ENCODE measurements around the gene ATP13A1. TPM values are rescaled to one million over a fixed set of nuclear protein-coding genes. Genes with fewer than 3 reads are reported as not detected.

Gene ATP13A1
- total RNA-seq, 1 experiment from 2014 or later = 73.7 TPM

GRCh38 chr19:19711934-19712828 is 48.7 kb upstream of the ATP13A1 start:
- ChIA-PET POLR2A (no interaction called here), RAD21 (ENCODE audit: low non-redundant PET in 1 of 2, low total read pairs in 2 of 2, uncharacterized antibody in 2 of 2, unreplicated experiment in 2 of 2) (no interaction called here), CTCF (no interaction called here)
- intact Hi-C loops (cut with micrococcal nuclease) = no loop called here
- Histone ChIP-seq H3K27ac (ENCODE audit: low read depth, low read length) (no peak overlapping the region), H3K9me2 (ENCODE audit: insufficient read depth) (no peaks in the 10 kb centered on the region), H3K9me3 (ENCODE audit: control insufficient read depth in 1 of 2, insufficient read depth in 1 of 2, low read depth in 1 of 2, low read length in 2 of 2) (peaks cover 68 to 84% of the 10 kb centered on the region in 2 experiments; a peak in 3 of 4 replicates), H4K20me1 (ENCODE audit: insufficient read depth) (no peaks in the 10 kb centered on the region), H3K4me2 (ENCODE audit: low read length) (no peak overlapping the region), H2AFZ (ENCODE audit: low read depth, low read length, poor library complexity, severe bottlenecking) (no peak overlapping the region), H3K27me3 (ENCODE audit: insufficient read depth, low read length) (no peaks in the 10 kb centered on the region), H3K4me3 (replicated peaks in 1 of 2; ENCODE audit: low read depth in 1 of 2, low read length in 2 of 2) (no peak overlapping the region), H3K79me2 (ENCODE audit: insufficient read depth, low read length) (peaks cover 16% of the 10 kb centered on the region), H3K4me1 (ENCODE audit: control insufficient read depth in 1 of 2, insufficient read depth in 2 of 2, low read length in 2 of 2) (no peaks in the 10 kb centered on the region), H3K9ac (ENCODE audit: low read length) (no peak overlapping the region), H3K36me3 (ENCODE audit: control insufficient read depth in 1 of 2, insufficient read depth in 2 of 2, low read length in 2 of 2) (peaks cover 17 to 25% of the 10 kb centered on the region in 2 experiments)
- no TSS peak for BruUV-seq (replicated peaks)
- TF ChIP-seq POLR2AphosphoS5 (IDR thresholded peaks at IDR 0.05; ENCODE audit: low read depth, low read length) = no peak
- no peak for TF ChIP-seq JUND (IDR thresholded peaks at IDR 0.05)
- TF ChIP-seq YY1 (IDR thresholded peaks at IDR 0.05; ENCODE audit: extremely low read depth, insufficient replicate concordance, low read depth, low read length) = no peak
- peak; percentile 91 for TF ChIP-seq ZNF274 (IDR thresholded peaks at IDR 0.05; ENCODE audit: low read depth, low read length)
- TF ChIP-seq SIN3A (IDR thresholded peaks at IDR 0.05; ENCODE audit: low read depth) = no peak
- ATAC-seq (no peak), DNase-seq (ENCODE audit: low read depth, low spot score) (no peak)

GRCh38 chr19:19711306-19711933 is 47.9 kb upstream of the ATP13A1 start:
- H3K9ac ChIP-seq (ENCODE audit: low read length) = no peak overlapping the region
- RAD21 ChIA-PET (ENCODE audit: low non-redundant PET in 1 of 2, low total read pairs in 2 of 2, uncharacterized antibody in 2 of 2, unreplicated experiment in 2 of 2) = no interaction called here
- H2AFZ ChIP-seq (ENCODE audit: low read depth, low read length, poor library complexity, severe bottlenecking) = no peak overlapping the region
- no peak for DNase-seq (ENCODE audit: low read depth, low spot score)
- no peak overlapping the region for H3K4me2 ChIP-seq (ENCODE audit: low read length)
- H3K4me1 ChIP-seq (ENCODE audit: control insufficient read depth in 1 of 2, insufficient read depth in 2 of 2, low read length in 2 of 2) = no peaks in the 10 kb centered on the region
- H3K36me3 ChIP-seq (ENCODE audit: control insufficient read depth in 1 of 2, insufficient read depth in 2 of 2, low read length in 2 of 2) = peaks cover 17 to 25% of the 10 kb centered on the region in 2 experiments
- no peaks in the 10 kb centered on the region for H3K9me2 ChIP-seq (ENCODE audit: insufficient read depth)
- no peak overlapping the region for H3K27ac ChIP-seq (ENCODE audit: low read depth, low read length)
- H3K27me3 ChIP-seq (ENCODE audit: insufficient read depth, low read length) = no peaks in the 10 kb centered on the region
- TF ChIP-seq JUND (IDR thresholded peaks at IDR 0.05) (no peak), CBX3 (IDR thresholded peaks at IDR 0.05; ENCODE audit: low read depth) (no peak), CEBPB (IDR thresholded peaks at IDR 0.05; ENCODE audit: low read depth) (no peak), ATF3 (IDR thresholded peaks at IDR 0.05) (no peak), POLR2A (IDR thresholded peaks at IDR 0.05; ENCODE audit: borderline replicate concordance, extremely low read depth, insufficient read depth, insufficient read length) (no peak), ZFX (IDR thresholded peaks at IDR 0.05) (no peak), SP1 (IDR thresholded peaks at IDR 0.05; ENCODE audit: low read depth) (no peak), EGR1 (IDR thresholded peaks at IDR 0.05; ENCODE audit: low read depth) (no peak), FOSL1 (IDR thresholded peaks at IDR 0.05; ENCODE audit: low read depth) (no peak), ZBTB33 (IDR thresholded peaks at IDR 0.05; ENCODE audit: extremely low read depth, insufficient replicate concordance, low read length) (no peak), POLR2AphosphoS5 (IDR thresholded peaks at IDR 0.05; ENCODE audit: low read depth, low read length) (no peak), ZNF274 (IDR thresholded peaks at IDR 0.05; ENCODE audit: low read depth, low read length) (no peak), EZH2phosphoT487 (IDR thresholded peaks at IDR 0.05; ENCODE audit: borderline replicate concordance) (no peak), ELF1 (IDR thresholded peaks at IDR 0.05; ENCODE audit: borderline replicate concordance, low read depth) (no peak), SRF (IDR thresholded peaks at IDR 0.05; ENCODE audit: low read depth) (no peak), EZH2 (IDR thresholded peaks at IDR 0.05) (no peak), RAD21 (IDR thresholded peaks at IDR 0.05; ENCODE audit: low read depth) (no peak)
- H3K4me3 ChIP-seq (replicated peaks in 1 of 2; ENCODE audit: low read depth in 1 of 2, low read length in 2 of 2) = no peak overlapping the region
- no peak for ATAC-seq
- H4K20me1 ChIP-seq (ENCODE audit: insufficient read depth) = no peaks in the 10 kb centered on the region
- CTCF ChIA-PET = no interaction called here
- peaks cover 60 to 76% of the 10 kb centered on the region in 2 experiments; a peak in 3 of 4 replicates for H3K9me3 ChIP-seq (ENCODE audit: control insufficient read depth in 1 of 2, insufficient read depth in 1 of 2, low read depth in 1 of 2, low read length in 2 of 2)
- no TSS peak for BruUV-seq (replicated peaks)
- POLR2A ChIA-PET = no interaction called here
- intact Hi-C loops (cut with micrococcal nuclease) = no loop called here
- peaks cover 10% of the 10 kb centered on the region; the same call in 1 of the 2 replicates for H3K79me2 ChIP-seq (ENCODE audit: insufficient read depth, low read length)

Data from HCT116 (cell line).